WERI-Rb-1 (cell line): ENCODE measurements around the gene MICAL3.

Experiments
- DNase-seq: peaks from one replicate; pipeline ENCODE4 v3.0.0-alpha.2; 2020
- H3K27ac ChIP-seq: fragments of 250-450 bp; sonication (Bioruptor Pico); 2 replicates; pipeline ENCODE4 v1.5.1; 2020; ENCODE audit warnings: mild to moderate bottlenecking, moderate library complexity
- H3K27me3 ChIP-seq: fragments of 250-450 bp; sonication (Bioruptor Pico); 2 replicates; pipeline ENCODE4 v1.5.1; 2021; ENCODE audit warnings: mild to moderate bottlenecking, low read depth, moderate library complexity; ENCODE audit not compliant: insufficient read depth, severe bottlenecking
- H3K36me3 ChIP-seq: fragments of 250-450 bp; sonication (Bioruptor Pico); 2 replicates; pipeline ENCODE4 v1.5.1; 2020; ENCODE audit warnings: mild to moderate bottlenecking, moderate library complexity
- H3K4me3 ChIP-seq: 2 replicates; pipeline ENCODE4 v1.5.1; 2011; ENCODE audit warnings: low read depth, mild to moderate bottlenecking, control low read depth, low read length
- H3K9me3 ChIP-seq: fragments of 250-450 bp; sonication (Bioruptor Pico); 2 replicates; pipeline ENCODE4 v1.5.1; 2021; ENCODE audit warnings: mild to moderate bottlenecking, moderate library complexity; ENCODE audit not compliant: severe bottlenecking
- CTCF ChIP-seq: IDR thresholded peaks from 2 replicates; pipeline ENCODE4 v1.5.1; 2011; ENCODE audit warnings: low read depth, mild to moderate bottlenecking, control low read depth, inconsistent platforms, low read length

The MICAL3 gene

GRCh38 chr22:17749605-17750395 is 274.6 kb downstream of the MICAL3 start:
- Histone ChIP-seq H3K27ac (no peak overlapping the region), H3K27me3 (no peaks in the 10 kb centered on the region), H3K9me3 (no peaks in the 10 kb centered on the region), H3K36me3 (no peaks in the 10 kb centered on the region), H3K4me3 (no peak overlapping the region)
- no peak for TF ChIP-seq CTCF
- DNase-seq, result no peak

- Histone ChIP-seq H3K4me3 (no peak overlapping the region), H3K36me3 (no peaks in the 10 kb centered on the region; the same call in 1 of the 2 replicates), H3K27me3 (no peaks in the 10 kb centered on the region), H3K27ac (no peak overlapping the region), H3K9me3 (no peaks in the 10 kb centered on the region)
- TF ChIP-seq CTCF, result no peak
- DNase-seq, result no peak
These were observed 275.6 kb downstream of the MICAL3 start for GRCh38 chr22:17748555-17749353.

- Histone ChIP-seq H3K4me3 (no peak overlapping the region), H3K36me3 (peaks cover 13% of the 10 kb centered on the region), H3K27ac (no peak overlapping the region), H3K9me3 (no peaks in the 10 kb centered on the region), H3K27me3 (no peaks in the 10 kb centered on the region)
- DNase-seq, result no peak
- no peak for TF ChIP-seq CTCF
These were observed 277.4 kb downstream of the MICAL3 start for GRCh38 chr22:17746916-17747315.

GRCh38 chr22:17744430-17744829 is 279.9 kb downstream of the MICAL3 start:
- no peak overlapping the region for H3K4me3 ChIP-seq
- no peaks in the 10 kb centered on the region for H3K9me3 ChIP-seq
- H3K27me3 ChIP-seq, result no peaks in the 10 kb centered on the region
- no peak for TF ChIP-seq CTCF
- no peak for DNase-seq
- no peak overlapping the region for H3K27ac ChIP-seq
- H3K36me3 ChIP-seq, result peaks cover 18% of the 10 kb centered on the region

GRCh38 chr22:17743661-17744411 is 280.5 kb downstream of the MICAL3 start:
- TF ChIP-seq CTCF, result no peak
- DNase-seq, result no peak
- H3K27ac ChIP-seq, result no peak overlapping the region
- peaks cover 24% of the 10 kb centered on the region for H3K36me3 ChIP-seq
- no peak overlapping the region for H3K4me3 ChIP-seq
- no peaks in the 10 kb centered on the region for H3K9me3 ChIP-seq
- H3K27me3 ChIP-seq, result no peaks in the 10 kb centered on the region
